IPS DF 6.9 (cell line): ENCODE measurements around the gene WWC1.

Experiments
- DNase-seq: peaks from one replicate; pipeline ENCODE4 v3.0.0-alpha.2; 2013; ENCODE audit warnings: low read depth, low spot score
- H3K27ac ChIP-seq: one replicate; pipeline ENCODE4 v1.5.1; 2013; ENCODE audit warnings: low read length, control low read depth
- H3K27me3 ChIP-seq: 2 replicates; pipeline ENCODE4 v1.6.1; 2013; ENCODE audit warnings: mild to moderate bottlenecking, low read length; ENCODE audit not compliant: control insufficient read depth, insufficient read depth
- H3K36me3 ChIP-seq: 2 replicates; pipeline ENCODE4 v1.6.1; 2013; ENCODE audit warnings: low read length; ENCODE audit not compliant: control insufficient read depth, insufficient read depth
- H3K4me1 ChIP-seq: 2 replicates; pipeline ENCODE4 v1.6.1; 2013; ENCODE audit warnings: low read length; ENCODE audit not compliant: control insufficient read depth, insufficient read depth
- H3K4me3 ChIP-seq: 2 replicates; pipeline ENCODE4 v1.5.1; 2013; ENCODE audit warnings: mild to moderate bottlenecking, low read length
- H3K9me3 ChIP-seq: 2 replicates; pipeline ENCODE4 v1.6.1; 2013; ENCODE audit warnings: low read length, inconsistent platforms; ENCODE audit not compliant: control insufficient read depth, insufficient read depth
- WGBS: extraction: QIAGEN DNeasy Blood & Tissue Kit; methylation state at CpG from one replicate; pipeline ENCODE4 v1.1.7; 2013; ENCODE audit warnings: mixed read lengths, missing lambda C conversion rate; ENCODE audit not compliant: insufficient read length, insufficient coverage; 5-methylcytosine and 5-hydroxymethylcytosine counted together

WWC1 gene

DNA sequence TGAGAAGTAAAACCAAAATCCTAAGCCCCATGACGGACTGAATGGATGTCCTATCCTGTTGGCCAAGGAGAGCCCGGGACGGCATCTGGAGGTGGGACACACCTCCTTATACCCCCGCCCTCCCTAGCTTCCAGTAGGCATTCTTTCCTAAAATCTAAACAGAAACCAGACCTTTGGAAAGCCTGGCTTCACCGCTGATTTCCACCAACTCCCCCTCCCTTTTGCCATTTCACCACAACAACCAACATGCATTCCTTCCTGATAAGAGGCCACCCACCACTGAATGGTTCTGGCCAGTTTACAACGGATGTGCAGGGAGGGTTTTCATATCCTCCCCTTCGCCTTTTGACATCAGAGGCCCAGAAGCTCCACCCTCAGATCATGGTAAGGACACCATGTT, 185.6 kb downstream of the WWC1 start:
- H3K9me3 ChIP-seq = no peaks in the 10 kb centered on the region
- no peak overlapping the region for H3K4me3 ChIP-seq
- no peak overlapping the region for H3K27ac ChIP-seq
- no peak for DNase-seq
- no CpG with 5 or more reads among the region's 7 CpGs for WGBS
- no peaks in the 10 kb centered on the region for H3K27me3 ChIP-seq
- H3K36me3 ChIP-seq = no peaks in the 10 kb centered on the region
- H3K4me1 ChIP-seq = no peaks in the 10 kb centered on the region

DNA sequence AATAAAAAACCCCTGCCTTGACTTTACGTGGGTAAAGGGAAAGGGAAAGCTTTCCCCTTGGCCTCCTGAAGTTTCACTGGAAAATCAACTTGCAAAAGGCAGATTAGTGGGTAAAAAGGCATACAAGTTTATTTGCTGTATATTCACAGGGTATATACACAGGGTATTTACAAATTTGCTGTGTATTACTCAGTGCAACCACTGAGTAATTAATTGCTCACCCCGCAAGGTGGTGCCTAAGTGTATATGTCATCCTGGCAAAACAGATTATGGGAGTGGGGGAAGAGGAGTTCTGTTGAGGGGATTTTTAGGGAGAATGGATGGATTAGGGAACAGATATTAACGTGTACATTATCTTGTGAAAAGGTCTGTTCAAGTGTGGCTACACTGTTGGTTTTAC, 187.7 kb downstream of the WWC1 start:
- no peak overlapping the region for H3K4me3 ChIP-seq
- H3K27me3 ChIP-seq = no peaks in the 10 kb centered on the region
- H3K4me1 ChIP-seq = no peaks in the 10 kb centered on the region
- H3K9me3 ChIP-seq = no peaks in the 10 kb centered on the region
- WGBS = 100% methylated on average over 1 of the region's 3 CpGs
- no peak overlapping the region for H3K27ac ChIP-seq
- H3K36me3 ChIP-seq = no peaks in the 10 kb centered on the region
- no peak for DNase-seq

GRCh38 chr5:168480601-168481000, 189.2 kb downstream of the WWC1 start:
- H3K27ac ChIP-seq = no peak overlapping the region
- H3K9me3 ChIP-seq = no peaks in the 10 kb centered on the region
- H3K4me1 ChIP-seq = no peaks in the 10 kb centered on the region
- WGBS = no CpG with 5 or more reads among the region's 3 CpGs
- H3K27me3 ChIP-seq = no peaks in the 10 kb centered on the region
- H3K4me3 ChIP-seq = no peak overlapping the region
- no peak for DNase-seq
- H3K36me3 ChIP-seq = no peaks in the 10 kb centered on the region

DNA sequence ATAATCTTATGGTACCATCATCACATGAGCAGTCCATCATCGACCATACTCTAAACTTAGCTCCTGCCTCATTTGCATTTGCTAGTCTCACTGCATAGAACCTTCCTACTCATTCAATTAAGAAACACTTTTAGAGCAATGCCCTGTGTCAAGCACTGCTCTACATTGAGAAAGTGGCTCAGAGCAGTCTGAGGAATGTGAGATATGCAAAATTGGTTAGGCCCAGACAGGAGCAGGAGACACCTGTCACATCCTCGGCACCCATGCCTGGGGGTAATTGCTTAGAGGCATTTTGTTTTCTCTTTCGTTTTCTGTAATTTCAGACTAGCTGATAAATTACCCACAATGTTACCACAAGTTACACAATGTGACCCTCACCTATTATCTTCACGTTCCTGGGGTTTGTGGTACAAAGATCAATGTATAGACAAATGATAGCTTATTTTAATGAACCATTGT, 189.9 kb downstream of the WWC1 start:
- Histone ChIP-seq H3K9me3 (no peaks in the 10 kb centered on the region), H3K4me1 (no peaks in the 10 kb centered on the region), H3K4me3 (no peak overlapping the region), H3K36me3 (no peaks in the 10 kb centered on the region), H3K27me3 (no peaks in the 10 kb centered on the region), H3K27ac (no peak overlapping the region)
- no peak for DNase-seq
- WGBS = no CpG with 5 or more reads among the region's 4 CpGs

DNA sequence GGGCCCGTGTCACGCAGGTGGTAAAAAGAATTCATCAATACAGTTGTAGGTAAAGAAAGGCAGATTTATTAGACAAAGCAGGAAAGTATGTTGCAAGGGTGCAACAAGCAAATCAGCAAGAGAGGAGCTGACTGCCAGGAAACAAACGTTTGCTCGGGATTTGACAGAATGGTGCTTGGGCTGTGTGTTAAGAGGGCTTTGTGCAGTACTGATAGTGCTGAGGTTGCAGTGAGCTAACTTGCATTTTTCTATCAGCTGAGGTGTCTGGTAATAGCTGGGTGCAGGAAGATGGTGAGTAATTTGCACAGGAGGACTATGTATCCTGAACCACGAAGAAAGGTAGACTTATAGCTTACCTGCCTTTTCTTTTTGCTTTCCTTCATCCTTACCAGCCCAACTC, 190.9 kb downstream of the WWC1 start:
- Histone ChIP-seq H3K27ac (no peak overlapping the region), H3K36me3 (no peaks in the 10 kb centered on the region), H3K9me3 (no peaks in the 10 kb centered on the region), H3K4me3 (no peak overlapping the region), H3K4me1 (no peaks in the 10 kb centered on the region), H3K27me3 (no peaks in the 10 kb centered on the region)
- no peak for DNase-seq
- WGBS = no CpG with 5 or more reads among the region's 5 CpGs

- no peak within 1 kb of the TSS for H3K27ac ChIP-seq
Observed at GRCh38 chr5:168486136-168486879, 194.9 kb downstream of the WWC1 start, which contains the start of gene RARS1. Gene RARS1, plus strand, starts transcription at chr5:168486471. Its CDS starts 28 bp downstream, at chr5:168486499.

GRCh38 chr5:168489059-168489458, 197.6 kb downstream of the WWC1 start:
- no peak for DNase-seq
- Histone ChIP-seq H3K27ac (no peak overlapping the region), H3K4me3 (no peak overlapping the region), H3K36me3 (peaks cover 11% of the 10 kb centered on the region; the same call in 1 of the 2 replicates), H3K27me3 (no peaks in the 10 kb centered on the region), H3K9me3 (no peaks in the 10 kb centered on the region), H3K4me1 (no peaks in the 10 kb centered on the region)
- WGBS = no CpG with 5 or more reads among the region's 3 CpGs

More at GRCh38 chr5:168486136-168486879, 194.9 kb downstream of the WWC1 start, which contains the start of gene RARS1:
- Histone ChIP-seq H3K27me3 (no peaks in the 10 kb centered on the region), H3K4me1 (no peaks in the 10 kb centered on the region), H3K36me3 (peaks cover 3% of the 10 kb centered on the region; the same call in 1 of the 2 replicates), H3K9me3 (no peaks in the 10 kb centered on the region), H3K4me3 (peak within 1 kb of the TSS; percentile 93)
- WGBS = no CpG with 5 or more reads among the region's 40 CpGs
- peak; percentile 91 for DNase-seq

GRCh38 chr5:168494057-168494555, 202.7 kb downstream of the WWC1 start:
- Histone ChIP-seq H3K4me3 (no peak overlapping the region), H3K36me3 (peaks cover 21% of the 10 kb centered on the region; the same call in 1 of the 2 replicates), H3K4me1 (no peaks in the 10 kb centered on the region), H3K27ac (no peak overlapping the region), H3K9me3 (no peaks in the 10 kb centered on the region), H3K27me3 (no peaks in the 10 kb centered on the region)
- DNase-seq = no peak
- no CpG with 5 or more reads among the region's 5 CpGs for WGBS

DNA sequence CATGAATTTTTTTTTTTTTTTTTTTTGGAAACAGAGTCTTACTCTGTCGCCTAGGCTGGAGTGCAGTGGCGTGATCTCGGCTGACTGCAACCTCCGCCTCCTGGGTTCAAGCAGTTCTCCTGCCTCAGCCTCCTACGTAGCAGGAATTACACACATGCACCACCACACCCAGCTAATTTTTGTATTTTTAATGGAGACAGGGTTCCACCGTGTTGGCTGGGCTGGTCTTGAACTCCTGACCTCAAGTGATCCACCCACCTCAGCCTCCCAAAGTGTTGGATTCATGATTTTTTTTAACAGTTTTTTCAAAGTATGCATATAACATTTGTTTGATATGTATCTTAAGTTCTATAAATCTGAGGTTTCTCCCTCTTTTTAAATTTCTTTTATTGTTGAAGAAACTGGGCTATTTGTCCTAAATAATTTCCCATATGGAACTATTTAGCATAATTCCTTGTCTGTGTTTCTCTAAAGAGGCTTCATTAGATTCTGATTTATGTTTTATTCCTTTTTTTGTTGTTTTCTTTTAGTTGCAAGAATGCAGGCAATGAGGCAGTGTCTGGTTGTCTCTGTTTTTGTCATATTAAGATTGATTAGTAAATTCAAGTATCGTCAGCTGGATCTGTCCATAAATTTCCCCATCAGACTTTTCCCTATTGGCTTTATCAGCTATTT, 211.3 kb downstream of the WWC1 start:
- WGBS = no CpG with 5 or more reads among the region's 7 CpGs

DNA sequence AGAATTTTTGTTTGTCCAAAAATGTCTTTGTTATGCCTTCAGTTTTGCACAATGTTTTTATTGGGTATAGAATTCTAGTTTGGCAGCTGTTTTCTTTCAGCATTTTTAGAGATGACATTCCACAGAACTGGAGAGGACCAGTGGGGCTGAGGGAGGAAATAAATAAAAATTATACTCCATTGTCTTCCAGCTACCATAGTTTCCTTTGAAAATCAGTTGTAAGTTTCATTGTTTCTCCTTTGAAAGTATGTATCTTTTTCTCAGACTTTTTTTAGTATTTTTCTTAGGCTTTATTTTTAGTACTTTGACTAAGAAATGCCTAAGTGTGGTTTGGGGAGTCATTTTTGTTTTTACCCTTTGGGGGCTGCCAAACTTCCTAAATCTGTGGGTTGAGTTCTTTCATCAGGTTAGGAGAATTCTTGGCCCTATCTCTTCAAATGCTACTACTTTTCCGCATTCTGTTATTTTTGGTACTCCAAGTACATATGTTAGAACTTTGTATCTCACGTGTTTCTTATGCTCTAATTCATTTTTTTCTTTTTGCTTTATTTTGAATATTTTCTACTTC, 222.5 kb downstream of the WWC1 start:
- Histone ChIP-seq H3K4me3 (no peak overlapping the region), H3K9me3 (no peaks in the 10 kb centered on the region), H3K36me3 (peaks cover 17% of the 10 kb centered on the region; the same call in 1 of the 2 replicates), H3K4me1 (no peaks in the 10 kb centered on the region), H3K27me3 (no peaks in the 10 kb centered on the region), H3K27ac (no peak overlapping the region)
- DNase-seq = no peak
- no CpG with 5 or more reads among the region's 2 CpGs for WGBS

More for the DNA sequence above, 211.3 kb downstream of the WWC1 start:
- no peak overlapping the region for H3K4me3 ChIP-seq
- H3K4me1 ChIP-seq = no peaks in the 10 kb centered on the region
- DNase-seq = no peak
- H3K36me3 ChIP-seq = peaks cover 16% of the 10 kb centered on the region; the same call in 1 of the 2 replicates
- no peaks in the 10 kb centered on the region for H3K9me3 ChIP-seq
- no peak overlapping the region for H3K27ac ChIP-seq
- no peaks in the 10 kb centered on the region for H3K27me3 ChIP-seq
